Neural crest cell (in vitro differentiated cells): ENCODE data around the gene VLDLR. TPM values are rescaled to one million over a fixed set of nuclear protein-coding genes. Genes with fewer than 3 reads are reported as not detected.

Source experiments
- DNase-seq: peaks from one replicate; pipeline ENCODE4 v3.0.0; 2021; ENCODE audit warnings: low read depth, mixed read lengths, low spot score
- H3K27ac Mint-ChIP-seq: one replicate; pipeline ENCODE4 v1.8.0; 2021; ENCODE audit warnings: mild to moderate bottlenecking, mixed read lengths; ENCODE audit not compliant: unreplicated experiment
- H3K27me3 Mint-ChIP-seq: 2 replicates; pipeline ENCODE4 v1.8.0; 2021; ENCODE audit warnings: low read depth, mild to moderate bottlenecking, mixed read lengths
- H3K36me3 Mint-ChIP-seq: 2 replicates; pipeline ENCODE4 v1.8.0; 2021; ENCODE audit warnings: low read depth, mild to moderate bottlenecking, mixed read lengths
- H3K4me1 Mint-ChIP-seq: 2 replicates; pipeline ENCODE4 v1.8.0; 2021; ENCODE audit warnings: mixed read lengths
- H3K4me3 Mint-ChIP-seq: one replicate; pipeline ENCODE4 v1.8.0; 2021; ENCODE audit warnings: mild to moderate bottlenecking, mixed read lengths
- H3K9me3 Mint-ChIP-seq: 2 replicates; pipeline ENCODE4 v1.8.0; 2021; ENCODE audit warnings: mixed read lengths
- long read RNA-seq: library from polyadenylated mRNA; unstranded; transcript quantifications from one replicate; pipeline ENCODE4 v2.0.0, GENCODE V29; 2020
- total RNA-seq: library from RNA; stranded (reverse); gene quantifications from 2 replicates; pipeline ENCODE4 v1.2.1, GENCODE V29; 2021
- TF ChIP-seq, protein P1 (sequence below): fragments of 200-600 bp; sonication (generic); conservative IDR thresholded peaks from 2 replicates; pipeline ENCODE4 v1.5.0; 2021; ENCODE audit warnings: antibody characterized with exemption, mild to moderate bottlenecking

The VLDLR gene
- total RNA-seq: 20.2 and 20.3 TPM in 2 replicates
- long read RNA-seq, partial matches to known transcripts: 3 of 10 reads
- long read RNA-seq, other reads (novel, unspliced or antisense): 3 of 10 reads

DNA sequence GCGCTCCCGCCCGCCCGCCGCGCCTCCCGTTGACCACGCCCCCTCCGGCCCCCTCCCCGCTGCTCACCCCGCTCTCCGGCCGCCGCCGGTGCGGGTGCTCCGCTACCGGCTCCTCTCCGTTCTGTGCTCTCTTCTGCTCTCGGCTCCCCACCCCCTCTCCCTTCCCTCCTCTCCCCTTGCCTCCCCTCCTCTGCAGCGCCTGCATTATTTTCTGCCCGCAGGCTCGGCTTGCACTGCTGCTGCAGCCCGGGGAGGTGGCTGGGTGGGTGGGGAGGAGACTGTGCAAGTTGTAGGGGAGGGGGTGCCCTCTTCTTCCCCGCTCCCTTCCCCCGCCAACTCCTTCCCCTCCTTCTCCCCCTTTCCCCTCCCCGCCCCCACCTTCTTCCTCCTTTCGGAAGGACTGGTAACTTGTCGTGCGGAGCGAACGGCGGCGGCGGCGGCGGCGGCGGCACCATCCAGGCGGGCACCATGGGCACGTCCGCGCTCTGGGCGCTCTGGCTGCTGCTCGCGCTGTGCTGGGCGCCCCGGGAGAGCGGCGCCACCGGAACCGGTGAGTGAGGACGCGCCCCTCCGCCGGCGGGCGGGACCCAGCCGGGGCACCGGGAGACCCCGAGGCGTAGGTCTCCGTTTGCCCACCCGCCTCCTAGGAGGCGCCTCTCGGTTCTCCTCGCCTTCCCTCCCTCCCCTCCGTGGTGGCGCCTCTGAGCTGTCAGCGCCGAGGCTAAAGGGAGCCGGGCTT, at the start of gene VLDLR:
Gene VLDLR (plus strand): TSS at position 66 of the 739 bp plus-strand sequence. CDS start 403 bp downstream, at position 469.
- DNase-seq: peak; percentile 42
- H3K9me3 Mint-ChIP-seq: peaks cover 4% of the 10 kb centered on the region
- TF ChIP-seq, protein P1, sequence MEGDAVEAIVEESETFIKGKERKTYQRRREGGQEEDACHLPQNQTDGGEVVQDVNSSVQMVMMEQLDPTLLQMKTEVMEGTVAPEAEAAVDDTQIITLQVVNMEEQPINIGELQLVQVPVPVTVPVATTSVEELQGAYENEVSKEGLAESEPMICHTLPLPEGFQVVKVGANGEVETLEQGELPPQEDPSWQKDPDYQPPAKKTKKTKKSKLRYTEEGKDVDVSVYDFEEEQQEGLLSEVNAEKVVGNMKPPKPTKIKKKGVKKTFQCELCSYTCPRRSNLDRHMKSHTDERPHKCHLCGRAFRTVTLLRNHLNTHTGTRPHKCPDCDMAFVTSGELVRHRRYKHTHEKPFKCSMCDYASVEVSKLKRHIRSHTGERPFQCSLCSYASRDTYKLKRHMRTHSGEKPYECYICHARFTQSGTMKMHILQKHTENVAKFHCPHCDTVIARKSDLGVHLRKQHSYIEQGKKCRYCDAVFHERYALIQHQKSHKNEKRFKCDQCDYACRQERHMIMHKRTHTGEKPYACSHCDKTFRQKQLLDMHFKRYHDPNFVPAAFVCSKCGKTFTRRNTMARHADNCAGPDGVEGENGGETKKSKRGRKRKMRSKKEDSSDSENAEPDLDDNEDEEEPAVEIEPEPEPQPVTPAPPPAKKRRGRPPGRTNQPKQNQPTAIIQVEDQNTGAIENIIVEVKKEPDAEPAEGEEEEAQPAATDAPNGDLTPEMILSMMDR: no peak
- peak within 1 kb of the TSS; percentile 95 for H3K4me3 Mint-ChIP-seq
- H3K27me3 Mint-ChIP-seq: peaks cover 29% of the 10 kb centered on the region
- H3K4me1 Mint-ChIP-seq: peaks cover 35% of the 10 kb centered on the region
- peaks cover 6% of the 10 kb centered on the region for H3K36me3 Mint-ChIP-seq
- peak within 1 kb of the TSS; percentile 97 for H3K27ac Mint-ChIP-seq

DNA sequence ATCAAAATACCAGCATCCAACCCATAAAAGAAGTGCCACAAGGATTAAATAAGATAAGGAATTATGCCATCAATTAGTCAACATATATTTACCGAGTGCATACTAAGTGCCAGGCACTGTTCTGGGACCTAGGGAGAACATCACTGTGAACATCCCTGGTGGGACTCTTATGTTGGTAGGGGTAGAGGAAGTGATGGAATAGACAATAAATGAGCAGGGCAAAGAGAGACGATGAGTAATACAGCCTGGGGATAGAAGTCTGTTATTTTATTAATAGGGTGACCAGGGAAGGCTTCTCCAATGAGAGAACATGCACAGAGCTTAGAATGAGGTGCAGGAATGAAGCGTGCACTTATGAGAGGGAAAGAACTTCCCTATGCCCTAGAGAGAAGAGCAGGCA, 47.4 kb upstream of the VLDLR start:
- H3K4me1 Mint-ChIP-seq: no peaks in the 10 kb centered on the region
- no peaks in the 10 kb centered on the region for H3K27me3 Mint-ChIP-seq
- DNase-seq: no peak
- no peaks in the 10 kb centered on the region for H3K36me3 Mint-ChIP-seq
- TF ChIP-seq, protein P1: no peak
- H3K4me3 Mint-ChIP-seq: no peak overlapping the region
- H3K27ac Mint-ChIP-seq: peak overlapping the region; percentile 7
- H3K9me3 Mint-ChIP-seq: no peaks in the 10 kb centered on the region

DNA sequence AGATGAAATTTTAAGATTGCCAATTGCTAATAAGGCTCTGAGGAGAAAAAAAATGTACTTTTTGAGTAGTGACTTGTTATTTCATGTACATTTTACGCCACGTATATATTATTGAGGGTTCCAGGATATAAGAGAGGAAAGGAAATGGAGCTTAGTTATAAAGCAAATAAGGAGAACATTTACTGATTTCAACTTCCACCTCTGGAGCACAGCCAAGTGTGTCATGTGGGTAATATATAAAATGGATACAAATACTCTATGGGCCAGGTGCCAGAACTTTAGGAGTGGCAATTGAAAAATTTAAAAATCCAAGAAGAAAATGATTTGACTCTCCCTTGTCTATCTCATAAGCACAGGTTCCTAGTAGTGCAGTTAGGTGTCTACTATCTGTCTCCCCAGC, 45.0 kb upstream of the VLDLR start:
- Mint-ChIP-seq H3K4me1 (no peaks in the 10 kb centered on the region), H3K9me3 (no peaks in the 10 kb centered on the region), H3K36me3 (no peaks in the 10 kb centered on the region), H3K27ac (no peak overlapping the region), H3K4me3 (no peak overlapping the region), H3K27me3 (no peaks in the 10 kb centered on the region)
- no peak for DNase-seq
- TF ChIP-seq, protein P1: no peak

DNA sequence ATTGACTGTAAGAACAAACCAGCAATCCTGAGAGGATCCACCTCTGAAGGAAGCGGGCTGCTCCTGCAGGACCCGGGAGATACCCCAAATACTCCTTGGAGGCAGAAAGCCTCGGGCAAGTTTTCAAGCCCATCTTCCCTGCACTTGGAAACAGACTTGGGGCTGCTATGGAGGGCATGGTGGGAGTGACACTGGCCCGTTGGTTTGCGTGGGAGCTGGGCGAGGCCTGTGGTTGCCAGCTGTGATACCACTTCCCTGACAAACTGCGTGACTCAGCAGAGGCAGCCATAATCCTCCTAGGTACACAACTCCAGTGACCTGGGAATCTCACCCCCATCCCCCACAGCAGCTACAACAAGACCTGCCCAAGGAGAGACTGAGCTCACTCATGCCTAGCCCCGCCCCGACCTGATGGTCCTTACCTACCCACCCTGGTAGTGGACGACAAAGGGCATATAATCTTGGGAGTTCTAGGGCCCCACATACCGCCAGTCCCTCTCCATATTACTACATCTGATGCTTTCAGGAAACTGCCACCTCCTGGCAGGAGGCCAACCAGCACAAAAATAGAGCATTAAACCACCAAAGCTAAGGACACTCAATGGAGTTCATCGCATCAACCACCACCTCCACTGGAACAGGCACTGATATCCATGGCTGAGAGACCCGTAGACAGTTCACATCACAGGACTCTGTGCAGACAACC, 38.1 kb upstream of the VLDLR start:
- H3K36me3 Mint-ChIP-seq: peaks cover 24% of the 10 kb centered on the region
- H3K27ac Mint-ChIP-seq: no peak overlapping the region
- no peaks in the 10 kb centered on the region for H3K4me1 Mint-ChIP-seq
- H3K27me3 Mint-ChIP-seq: no peaks in the 10 kb centered on the region
- no peak overlapping the region for H3K4me3 Mint-ChIP-seq
- DNase-seq: no peak
- TF ChIP-seq, protein P1: no peak
- peaks cover 23% of the 10 kb centered on the region for H3K9me3 Mint-ChIP-seq

DNA sequence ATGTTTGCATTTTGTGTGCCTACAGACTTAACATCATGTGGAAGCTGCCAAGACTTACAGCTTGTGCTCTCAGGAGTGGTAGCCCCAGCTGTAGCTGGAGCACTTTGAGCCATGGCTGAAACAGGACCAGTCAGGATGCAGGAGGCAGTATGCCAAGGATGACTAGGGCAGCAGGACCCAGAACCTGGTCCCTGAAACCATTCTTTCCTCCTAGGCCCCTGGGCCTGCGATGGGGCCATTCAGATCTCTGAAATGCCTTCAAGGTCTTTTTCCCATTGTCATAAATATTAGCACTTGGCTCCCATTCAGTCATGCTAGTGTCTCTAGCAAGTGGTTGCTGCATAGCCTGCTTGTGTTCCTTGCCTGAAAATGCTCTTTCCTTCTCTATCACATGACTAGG, 29.6 kb upstream of the VLDLR start:
- Mint-ChIP-seq H3K27ac (no peak overlapping the region), H3K9me3 (peaks cover 23% of the 10 kb centered on the region), H3K27me3 (no peaks in the 10 kb centered on the region), H3K4me1 (no peaks in the 10 kb centered on the region), H3K4me3 (no peak overlapping the region), H3K36me3 (peaks cover 18% of the 10 kb centered on the region)
- TF ChIP-seq, protein P1: no peak
- DNase-seq: no peak
